HG02610 (cell line): ENCODE measurements around the gene LRRC4C.

ENCODE experiments used
- ATAC-seq: cut with Tn5 transposase; IDR thresholded peaks from one replicate; pipeline ENCODE4 v1.9.1; 2021; ENCODE audit warnings: mild to moderate bottlenecking, moderate library complexity; ENCODE audit not compliant: unreplicated experiment

LRRC4C gene

DNA sequence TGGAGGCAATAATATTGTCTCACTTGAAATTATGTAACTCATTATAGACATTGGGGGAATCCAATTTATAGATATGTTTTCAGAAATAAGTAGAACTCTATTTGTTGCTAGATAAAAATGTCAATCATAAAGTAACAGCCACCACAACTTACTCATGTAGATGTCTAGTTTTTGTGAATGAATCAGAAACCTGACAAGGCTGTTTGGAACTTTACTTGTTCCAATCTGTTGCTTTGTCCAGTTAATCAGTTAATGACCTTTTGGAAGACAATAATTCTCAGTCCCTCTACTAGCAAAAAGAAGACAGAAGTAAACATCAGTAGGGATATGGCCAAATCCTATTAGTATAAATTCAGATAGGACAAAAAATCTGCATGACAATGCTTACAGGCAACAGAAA lies 1143.3 kb downstream of the LRRC4C start:
- no peak for ATAC-seq

DNA sequence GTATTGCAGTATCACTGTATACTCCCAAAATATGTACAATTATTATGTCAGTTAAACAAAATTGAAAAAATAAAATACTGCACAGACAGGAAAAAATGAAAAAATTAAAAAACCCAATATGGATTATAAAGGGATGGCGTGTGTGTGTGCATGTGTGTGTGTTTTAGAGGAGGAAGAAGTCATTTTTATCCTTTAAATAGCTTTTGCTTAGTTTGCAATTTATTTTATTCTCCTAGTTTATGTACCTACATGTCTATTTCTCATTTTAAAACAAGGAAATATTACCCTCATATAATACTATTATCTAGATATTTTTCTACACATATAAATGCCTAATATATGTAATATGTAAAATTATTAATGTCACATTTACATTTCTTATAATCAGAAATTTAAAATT lies 1144.3 kb downstream of the LRRC4C start:
- no peak for ATAC-seq

DNA sequence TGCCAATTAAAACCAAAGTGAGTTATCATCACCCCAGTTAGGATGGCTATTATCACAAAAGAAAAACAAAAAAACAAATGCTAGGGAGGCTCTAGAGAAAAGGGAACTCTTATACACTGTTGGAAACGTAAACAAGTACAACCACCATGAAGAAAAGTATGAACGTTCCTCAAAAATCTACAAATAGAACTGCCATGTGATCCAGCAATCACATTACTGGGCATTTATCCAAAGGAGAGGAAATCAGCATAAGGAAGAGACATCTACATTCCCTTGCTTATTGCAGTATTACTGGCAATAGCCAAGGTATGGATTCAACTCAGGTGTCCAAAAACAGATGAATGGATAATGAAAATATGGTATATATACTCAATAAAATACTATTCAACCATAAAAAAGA lies 1145.1 kb downstream of the LRRC4C start:
- no peak for ATAC-seq

DNA sequence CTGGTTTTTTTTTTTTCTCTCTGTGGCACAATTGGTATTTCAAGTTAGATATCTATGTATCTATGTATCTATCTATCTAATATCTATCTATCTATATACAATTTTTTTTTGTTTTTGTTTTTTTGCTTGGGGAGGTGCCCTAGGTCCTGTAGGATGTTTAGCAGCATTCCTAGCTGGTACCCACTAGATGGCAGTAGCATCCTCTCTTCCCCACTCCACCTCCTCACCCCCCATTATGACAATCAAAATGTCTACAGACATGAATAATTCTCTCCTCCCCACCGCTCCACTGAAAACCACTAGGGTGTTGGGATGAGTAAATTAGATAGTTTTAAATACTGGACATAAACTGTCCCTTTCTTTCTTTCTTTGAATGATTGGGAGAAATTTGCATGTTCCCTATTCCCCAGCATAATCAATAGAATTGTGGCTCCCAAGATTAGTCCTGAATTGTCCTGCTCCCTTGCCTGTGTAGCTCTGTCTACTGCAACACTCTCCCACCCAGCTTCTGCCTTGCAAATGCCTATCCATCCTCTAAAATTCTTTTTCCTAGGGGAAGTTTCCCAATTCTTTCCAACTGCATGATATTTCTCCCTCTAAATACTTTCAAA lies 1152.4 kb downstream of the LRRC4C start:
- ATAC-seq = peak; percentile 89

DNA sequence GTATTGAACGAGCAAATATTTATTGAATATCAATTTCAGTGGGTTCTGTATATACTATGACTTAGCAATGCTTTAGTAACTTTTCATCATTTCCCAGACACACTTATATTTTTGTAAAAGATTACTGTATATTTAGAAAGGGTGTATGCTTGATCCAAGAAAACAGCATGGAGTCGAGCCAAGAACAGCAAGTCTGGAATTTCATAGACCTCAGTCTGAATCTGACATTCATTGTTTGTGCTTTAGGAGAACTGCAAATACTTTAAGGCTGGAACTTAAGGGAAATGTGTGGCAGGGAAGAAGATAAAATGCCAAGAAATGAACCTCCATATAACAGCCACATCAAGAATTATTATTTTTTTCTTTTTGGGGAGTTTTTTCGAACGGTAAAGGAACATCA lies 1156.8 kb downstream of the LRRC4C start:
- no peak for ATAC-seq

DNA sequence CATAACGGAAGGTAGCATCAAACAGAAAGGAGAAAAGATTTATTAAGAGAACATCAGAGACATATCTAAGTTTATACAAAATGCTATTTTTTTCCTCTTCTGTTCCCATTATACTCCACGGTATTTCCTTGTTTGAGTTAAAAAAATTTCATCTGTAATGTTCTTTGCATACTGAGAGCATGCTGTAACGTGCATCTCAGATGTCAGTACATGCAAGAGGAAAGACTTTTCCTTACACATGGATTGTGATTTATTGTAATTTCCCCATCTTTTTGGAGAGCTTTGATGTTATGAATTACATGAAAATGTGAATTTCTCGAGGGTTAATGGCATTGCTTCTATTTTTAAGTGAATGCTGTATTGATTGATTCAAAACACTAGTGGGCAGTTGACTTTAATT lies 1164.0 kb downstream of the LRRC4C start:
- ATAC-seq = no peak

DNA sequence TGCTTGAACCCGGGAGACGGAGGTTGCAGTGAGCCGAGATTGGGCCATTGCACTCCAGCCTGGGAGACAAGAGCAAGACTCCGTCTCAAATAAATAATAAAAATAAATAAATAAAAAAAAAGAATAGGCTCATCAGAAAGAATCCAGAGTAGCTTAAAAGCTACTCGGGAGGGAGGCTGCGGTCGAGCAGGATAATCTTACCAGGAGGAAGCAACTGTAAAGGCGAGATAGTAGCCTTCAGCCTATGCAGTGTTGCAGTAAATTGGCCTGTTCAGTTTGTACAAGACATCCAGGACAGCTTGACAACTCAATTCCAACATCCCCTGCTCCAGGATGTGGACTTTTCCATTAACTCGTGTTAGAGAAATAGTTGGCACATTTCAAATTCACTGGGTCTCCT lies 1164.7 kb downstream of the LRRC4C start:
- ATAC-seq = no peak

DNA sequence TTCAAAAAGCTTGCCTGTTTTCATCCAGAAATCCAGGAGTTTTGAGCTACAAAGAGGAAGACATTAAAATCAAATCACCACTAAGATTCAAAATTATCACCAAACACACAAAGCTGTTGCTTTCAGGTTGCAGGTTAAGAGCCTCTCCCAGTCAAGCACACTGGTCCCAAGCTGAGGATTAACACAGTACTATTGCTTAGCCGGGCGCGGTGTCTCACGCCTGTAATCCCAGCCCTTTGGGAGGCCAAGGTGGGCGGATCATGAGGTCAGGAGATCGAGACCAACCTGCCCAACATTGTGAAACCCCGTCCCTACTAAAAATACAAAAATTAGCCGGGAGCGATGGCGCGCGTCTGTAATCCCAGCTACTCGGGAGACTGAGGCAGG lies 1165.1 kb downstream of the LRRC4C start:
- ATAC-seq = peak; percentile 14

DNA sequence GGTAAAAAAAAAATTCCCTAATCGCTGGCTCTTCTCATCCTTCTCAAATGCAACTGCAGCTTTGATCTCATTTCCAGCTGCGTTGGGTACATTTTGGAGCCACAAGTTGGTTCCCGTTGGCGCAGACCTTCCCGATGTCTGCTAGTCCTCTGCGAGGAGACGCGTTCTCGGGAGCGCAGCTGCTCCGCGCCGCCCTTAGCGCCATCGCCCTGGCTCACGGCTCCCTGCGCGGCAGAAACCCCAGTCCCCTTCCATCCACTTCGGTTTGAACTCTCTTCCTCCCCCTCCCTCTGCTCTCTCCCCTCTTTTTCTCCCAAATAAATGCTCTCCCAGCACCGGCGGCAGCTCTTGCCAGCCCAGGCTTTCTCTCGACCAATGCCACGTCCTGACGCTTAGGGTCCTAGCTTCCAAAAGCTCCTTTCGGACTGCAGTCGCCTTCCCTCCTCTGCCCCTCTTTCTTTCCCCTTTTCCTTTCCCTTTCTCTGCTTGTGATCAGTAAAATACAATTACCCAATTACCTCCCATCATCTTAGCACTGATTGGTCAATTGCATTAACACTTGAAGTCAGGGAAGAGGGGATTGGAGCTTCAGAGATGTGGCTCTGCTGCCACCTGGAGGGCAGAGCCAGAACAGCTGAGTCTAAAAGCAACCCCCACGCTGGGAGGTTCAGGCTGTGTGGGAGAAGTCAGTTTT lies 1165.7 kb downstream of the LRRC4C start:
- ATAC-seq = peak; percentile 96

DNA sequence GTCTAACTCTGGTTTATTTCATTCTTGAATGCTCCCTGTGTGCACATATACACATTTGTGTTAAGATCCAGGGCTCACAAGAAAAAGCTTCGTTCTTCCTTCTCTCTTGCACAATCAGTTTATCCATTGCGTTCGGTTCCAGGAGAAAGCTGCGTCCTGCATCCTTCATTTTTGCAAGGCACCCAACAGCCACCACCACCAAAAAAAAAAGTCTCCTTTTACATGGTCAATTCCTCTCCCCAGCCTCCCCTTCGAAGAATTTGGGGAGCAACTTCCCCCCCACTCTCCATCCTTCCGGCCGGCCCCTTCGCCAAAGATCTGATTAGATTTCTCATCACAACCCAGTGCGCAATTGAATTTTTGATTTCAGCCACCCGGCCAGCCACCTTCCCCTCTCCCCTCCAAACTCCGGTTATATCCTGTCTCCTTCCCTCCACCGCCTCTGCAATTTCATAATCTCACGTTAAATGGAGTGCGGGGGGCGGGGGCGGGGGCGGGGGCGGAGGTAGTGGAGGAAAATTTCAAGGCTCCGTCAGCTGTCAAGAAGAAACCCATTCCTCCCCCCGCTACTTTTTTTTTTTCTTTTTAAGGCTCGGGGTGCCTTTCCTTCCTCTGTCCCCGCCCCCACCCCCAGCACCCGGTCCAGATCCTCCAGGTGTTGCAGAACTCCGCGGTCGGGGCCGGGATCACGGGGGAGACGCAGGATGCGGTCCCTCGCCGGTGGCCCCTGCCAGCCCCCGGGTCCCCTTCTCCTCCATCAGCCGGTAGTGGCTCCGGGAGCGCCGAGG lies 1166.5 kb downstream of the LRRC4C start:
- ATAC-seq = no peak

DNA sequence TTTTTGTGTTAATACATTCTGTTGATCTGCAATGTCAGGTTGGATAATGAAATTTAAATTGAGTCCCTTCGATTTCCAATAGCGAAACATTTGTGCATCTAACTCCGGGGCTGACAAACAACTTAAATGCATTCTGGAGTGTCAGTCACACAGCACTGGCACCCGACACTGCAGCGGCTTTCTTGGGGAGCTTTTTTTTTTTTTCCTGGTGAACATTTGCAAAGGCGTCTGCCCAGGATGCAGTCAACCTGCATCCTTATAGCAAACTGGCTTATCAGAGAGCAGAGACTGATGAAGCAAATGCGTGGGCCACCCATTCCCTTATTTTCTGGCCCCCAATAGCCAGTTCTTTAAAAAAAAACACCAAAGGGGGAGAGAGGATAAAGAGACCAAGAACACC lies 1167.7 kb downstream of the LRRC4C start:
- no peak for ATAC-seq

DNA sequence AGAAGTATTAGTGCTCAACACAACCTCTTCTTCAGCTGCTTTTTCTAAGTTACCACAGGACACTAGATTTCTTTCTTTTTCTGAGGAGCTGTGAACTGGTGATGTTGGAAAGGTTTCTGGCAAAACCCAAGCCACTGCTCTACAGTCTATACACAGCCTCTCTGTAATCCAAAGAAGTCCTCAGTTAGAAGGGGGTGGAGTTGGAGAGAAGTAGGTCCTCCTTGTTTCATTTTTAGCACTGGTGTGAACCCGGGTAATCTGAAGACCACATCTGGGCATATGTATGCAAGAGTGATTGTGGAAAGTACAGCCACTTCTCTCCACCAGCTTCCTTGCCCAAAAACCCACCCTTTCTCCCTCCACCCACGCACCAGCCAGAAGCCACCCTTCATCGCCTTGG lies 1168.1 kb downstream of the LRRC4C start:
- ATAC-seq = no peak

DNA sequence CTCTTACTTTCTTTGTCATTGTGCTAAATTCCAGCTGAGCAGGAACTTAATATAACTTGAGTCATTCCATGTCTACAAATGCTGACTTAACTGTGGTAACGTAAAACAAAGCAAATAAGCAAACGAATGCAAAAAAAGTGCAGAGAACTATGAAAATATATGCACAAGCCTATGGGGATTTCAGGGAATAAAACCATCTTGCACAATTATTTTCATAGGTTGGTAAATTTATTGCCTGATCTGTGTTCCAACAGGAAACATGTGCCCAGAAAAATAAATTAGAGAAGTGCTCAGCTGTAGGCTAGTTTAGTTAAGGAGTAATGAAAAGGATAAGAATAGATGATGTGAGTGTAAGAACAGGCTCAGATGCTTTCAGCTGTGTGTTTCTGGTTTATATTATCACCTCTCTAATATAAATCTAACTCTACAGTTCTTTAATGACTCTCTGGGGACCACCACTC lies 1169.3 kb downstream of the LRRC4C start:
- ATAC-seq = no peak

DNA sequence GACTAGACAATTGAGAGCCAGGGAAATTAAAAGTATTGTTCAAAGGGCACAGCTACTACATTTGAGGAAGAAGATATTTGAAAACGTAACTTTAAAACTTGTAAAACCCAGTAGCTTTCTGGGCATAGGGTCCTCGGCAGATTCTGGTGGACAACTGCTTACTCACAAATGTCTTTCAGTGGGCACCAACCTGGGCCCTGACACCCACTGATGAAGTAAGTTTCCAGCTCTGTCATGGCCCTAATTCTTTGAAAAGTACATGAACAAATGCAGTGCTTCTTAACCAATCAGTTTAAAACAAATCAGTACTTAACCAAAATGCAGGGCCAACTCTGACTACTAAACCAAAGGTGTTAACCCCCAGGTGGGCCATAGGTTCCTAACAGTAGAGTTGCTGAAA lies 1170.1 kb downstream of the LRRC4C start:
- no peak for ATAC-seq

DNA sequence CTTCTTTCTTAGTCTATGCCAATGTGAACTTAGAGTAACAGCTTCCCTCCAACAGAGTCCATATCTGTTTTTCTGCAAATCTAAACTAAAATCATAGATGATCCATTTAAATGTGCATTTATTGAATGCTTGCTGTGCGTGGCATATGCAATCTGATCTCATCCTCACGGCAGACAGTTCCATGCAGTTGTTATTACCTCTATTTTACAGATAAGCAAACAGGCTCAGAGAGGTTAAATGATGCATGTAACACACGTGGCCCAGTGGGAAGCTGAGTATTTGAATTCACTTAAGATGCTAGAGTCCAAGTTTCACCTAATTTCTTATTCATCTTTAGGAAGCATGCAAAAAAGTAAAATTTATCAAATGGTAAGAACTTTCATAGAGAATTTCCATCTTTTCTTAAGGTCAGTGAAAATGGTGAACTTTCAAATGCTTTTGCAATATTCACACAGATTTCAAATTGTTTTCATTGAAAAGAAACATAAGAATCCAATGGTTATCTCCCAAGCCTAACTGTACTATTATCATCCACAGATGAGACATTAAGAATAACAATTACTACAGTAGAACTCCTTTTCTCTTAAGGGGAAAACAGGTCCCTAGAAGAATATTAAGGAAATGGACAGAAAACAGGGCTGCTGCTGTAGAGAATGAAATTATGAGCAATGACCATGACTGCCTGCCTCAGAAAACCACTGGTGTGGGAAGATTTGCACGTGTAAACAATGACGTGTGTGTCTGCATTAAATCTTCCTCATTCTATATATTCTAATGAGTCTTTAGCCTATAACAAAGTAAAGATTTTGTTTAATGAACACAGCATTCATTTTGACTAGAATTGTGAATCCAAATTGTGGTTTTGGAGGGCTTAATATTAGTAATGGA lies 1171.3 kb downstream of the LRRC4C start:
- no peak for ATAC-seq

DNA sequence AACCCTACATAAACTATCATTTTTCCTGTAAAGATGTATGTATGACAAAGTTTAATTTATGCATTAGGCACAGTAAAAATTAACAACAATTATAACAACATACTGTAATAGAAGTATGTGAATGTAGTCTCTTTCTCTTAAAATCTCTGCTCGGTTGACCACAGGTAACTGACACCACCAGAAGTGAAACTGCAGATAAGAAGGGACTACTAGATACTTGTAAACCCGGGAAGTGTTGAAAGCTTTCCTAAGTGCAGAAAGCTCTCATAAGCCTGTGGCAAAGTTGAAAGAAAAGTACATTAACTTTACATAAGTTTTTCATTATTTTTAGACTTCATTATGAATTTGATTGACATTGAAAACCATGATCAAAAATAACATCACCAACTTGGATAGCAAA lies 1173.3 kb downstream of the LRRC4C start:
- ATAC-seq = no peak

DNA sequence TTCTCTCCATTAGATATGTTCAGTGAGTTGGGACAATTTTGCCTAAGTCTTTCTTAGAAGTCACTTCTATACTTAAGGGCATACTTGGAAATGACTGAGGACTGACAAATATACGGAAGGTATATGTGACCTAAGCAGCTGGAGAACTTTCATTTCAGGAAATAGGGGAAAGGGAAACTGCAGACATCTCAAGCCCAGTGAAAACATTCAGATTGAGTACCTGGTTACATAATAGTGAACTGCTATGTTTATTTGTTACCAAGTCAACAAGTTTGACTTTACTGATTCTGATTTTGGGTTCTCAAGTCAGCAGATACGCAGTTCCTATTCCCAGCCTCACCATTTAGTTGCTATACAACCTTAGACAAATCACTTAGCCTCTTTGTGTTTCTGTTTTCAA lies 1173.9 kb downstream of the LRRC4C start:
- no peak for ATAC-seq

DNA sequence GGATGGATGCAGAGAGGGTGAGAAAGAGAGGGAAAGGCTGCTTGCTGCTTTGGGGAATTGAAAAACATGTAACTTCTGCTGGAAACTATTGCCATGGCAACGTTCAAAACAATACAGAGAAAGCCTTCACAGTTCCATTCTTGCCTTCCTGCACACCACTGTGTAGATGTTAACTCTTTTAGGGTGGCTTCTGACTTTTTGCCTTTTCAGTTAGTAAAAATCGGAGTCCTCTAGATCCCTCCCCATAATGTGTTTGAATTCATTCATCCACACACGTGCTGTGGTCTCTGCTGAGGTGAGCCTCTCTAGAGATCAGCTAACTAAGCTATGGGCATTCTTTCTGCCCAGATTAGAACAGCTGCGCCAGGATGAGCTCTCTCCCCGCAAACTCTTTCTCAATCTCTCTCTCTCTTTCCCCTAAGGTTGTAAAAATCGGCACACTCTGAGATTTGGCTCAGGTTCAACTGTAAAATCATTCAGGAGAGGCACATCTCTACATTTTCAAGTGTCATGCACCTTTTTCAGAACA lies 1178.3 kb downstream of the LRRC4C start:
- ATAC-seq = peak; percentile 49

DNA sequence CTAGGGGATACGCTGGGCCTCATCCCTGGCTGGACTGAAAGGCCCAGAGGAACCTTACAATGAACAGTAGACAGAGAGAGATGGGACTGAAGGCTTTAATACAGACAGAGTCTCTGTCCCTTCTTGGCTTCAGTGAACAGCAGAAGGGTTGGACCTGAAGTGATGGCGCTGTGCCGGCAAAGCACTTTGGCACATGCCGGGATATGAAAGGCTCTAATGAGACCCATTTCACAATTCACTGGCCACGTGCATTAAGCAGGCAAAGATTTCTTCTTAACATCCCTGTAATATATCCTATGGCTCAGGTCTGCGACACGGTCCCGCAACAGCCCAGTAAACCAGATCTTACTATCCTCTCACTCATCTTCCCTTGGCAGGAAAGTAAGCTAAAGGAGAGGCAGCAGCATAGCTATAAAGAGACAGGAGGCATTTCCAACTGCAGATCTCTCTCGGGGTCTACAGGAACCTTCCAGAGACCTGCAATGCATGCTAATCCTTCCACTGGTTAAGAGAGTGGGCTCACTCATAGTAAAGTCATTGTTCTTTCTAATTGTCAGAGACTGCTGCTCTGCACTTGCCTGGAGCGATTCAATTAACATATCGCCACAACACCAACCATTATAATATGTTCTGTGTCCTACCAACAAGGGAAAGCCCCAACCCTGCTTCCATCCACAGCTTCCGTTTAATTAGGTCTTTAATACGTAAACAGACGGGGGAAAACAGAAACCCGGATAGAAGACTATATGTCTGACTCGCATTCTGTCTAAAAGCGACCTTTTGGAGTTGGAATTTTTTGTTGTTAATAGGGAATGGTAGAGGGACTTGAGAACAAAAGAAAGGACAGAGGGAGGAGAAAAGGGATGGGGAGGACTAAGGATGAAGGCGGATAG lies 1179.0 kb downstream of the LRRC4C start:
- ATAC-seq = no peak

DNA sequence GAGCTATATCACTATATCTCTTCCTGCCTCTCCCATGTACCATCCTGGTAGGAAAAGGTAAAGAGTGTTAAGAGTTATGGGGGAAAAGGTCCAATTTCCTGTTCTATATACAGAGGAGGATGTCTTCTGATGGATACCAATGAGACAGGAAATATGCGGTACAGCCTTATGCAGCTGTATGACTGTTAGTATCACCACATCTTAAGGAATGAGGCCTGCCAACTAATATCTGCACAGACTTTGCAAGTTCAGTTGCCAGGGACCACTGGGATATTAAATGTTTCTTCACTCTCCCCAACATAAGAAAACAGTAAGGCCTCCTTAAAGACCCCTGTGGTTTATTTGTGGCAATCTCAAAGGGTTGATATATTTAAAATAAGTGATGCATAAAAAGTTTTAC lies 1182.5 kb downstream of the LRRC4C start:
- ATAC-seq = no peak
